ENCODE data around the gene LPCAT4.

DNA sequence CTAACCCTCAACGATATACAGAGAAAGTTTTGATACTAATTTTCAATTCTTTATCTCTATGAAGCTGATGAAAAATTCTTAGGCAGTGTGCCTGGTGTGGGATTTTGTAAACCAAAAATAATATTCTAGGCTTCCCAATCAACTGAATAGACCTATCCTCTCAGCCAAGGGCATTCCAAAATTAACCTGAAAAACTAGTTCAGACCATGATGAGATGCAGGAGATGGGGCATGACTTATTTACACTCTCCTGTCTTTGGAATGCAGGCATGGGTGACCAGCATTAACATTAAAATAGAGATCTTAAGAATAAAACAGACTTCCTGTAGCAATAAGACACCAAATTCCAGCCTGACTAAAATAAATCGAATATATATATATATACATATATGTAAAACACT is 7.8 kb upstream of the LPCAT4 start:
- TF ChIP-seq, protein P1, sequence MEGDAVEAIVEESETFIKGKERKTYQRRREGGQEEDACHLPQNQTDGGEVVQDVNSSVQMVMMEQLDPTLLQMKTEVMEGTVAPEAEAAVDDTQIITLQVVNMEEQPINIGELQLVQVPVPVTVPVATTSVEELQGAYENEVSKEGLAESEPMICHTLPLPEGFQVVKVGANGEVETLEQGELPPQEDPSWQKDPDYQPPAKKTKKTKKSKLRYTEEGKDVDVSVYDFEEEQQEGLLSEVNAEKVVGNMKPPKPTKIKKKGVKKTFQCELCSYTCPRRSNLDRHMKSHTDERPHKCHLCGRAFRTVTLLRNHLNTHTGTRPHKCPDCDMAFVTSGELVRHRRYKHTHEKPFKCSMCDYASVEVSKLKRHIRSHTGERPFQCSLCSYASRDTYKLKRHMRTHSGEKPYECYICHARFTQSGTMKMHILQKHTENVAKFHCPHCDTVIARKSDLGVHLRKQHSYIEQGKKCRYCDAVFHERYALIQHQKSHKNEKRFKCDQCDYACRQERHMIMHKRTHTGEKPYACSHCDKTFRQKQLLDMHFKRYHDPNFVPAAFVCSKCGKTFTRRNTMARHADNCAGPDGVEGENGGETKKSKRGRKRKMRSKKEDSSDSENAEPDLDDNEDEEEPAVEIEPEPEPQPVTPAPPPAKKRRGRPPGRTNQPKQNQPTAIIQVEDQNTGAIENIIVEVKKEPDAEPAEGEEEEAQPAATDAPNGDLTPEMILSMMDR (IDR thresholded peaks at IDR 0.05), result no peak
- TF ChIP-seq POLR2A (IDR thresholded peaks at IDR 0.05), result no peak
